Measurements from ENCODE around the gene SNRNP48.
A peak's percentile ranks its signal among the peaks of the same experiment; 100 is the strongest.

SNRNP48 gene

DNA sequence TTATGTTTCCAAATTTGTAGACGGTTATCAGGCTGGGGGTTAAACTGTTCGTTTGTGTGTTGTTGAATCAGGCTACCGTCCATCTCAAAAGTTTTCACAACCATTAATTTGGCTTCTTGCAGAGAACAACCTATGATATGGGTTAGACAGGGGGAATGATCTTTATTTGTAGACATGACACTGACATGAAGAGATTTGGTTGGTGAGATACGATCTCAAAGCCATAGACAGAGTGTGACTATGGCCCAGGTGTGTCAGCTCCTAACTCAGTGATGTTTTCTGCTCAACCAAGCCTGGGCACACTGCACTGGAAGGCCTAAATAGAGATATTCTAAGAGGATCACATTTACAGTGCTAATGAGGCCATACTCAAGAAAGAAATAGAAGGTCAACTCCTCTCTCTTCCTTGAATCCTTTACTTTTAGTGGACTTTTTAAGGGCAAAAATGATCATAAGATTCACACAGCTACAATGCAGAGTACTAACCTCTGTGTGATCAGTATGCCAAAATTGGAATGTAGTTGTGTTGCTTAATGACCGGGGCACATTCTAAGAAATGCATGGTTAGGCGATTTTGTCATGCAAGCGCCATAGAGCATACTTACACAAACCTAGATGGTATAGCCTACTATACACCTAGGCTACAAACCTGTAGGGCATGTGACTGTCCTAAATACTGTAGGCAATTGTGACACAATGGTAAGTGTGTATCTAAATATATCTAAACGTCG is 17.6 kb upstream of the SNRNP48 start:
- TF ChIP-seq ZNF274 (IDR thresholded peaks at IDR 0.05; ENCODE audit: low read depth, low read length): no peak
- H3K4me3 ChIP-seq (ENCODE audit: low read length): no peak overlapping the region

DNA sequence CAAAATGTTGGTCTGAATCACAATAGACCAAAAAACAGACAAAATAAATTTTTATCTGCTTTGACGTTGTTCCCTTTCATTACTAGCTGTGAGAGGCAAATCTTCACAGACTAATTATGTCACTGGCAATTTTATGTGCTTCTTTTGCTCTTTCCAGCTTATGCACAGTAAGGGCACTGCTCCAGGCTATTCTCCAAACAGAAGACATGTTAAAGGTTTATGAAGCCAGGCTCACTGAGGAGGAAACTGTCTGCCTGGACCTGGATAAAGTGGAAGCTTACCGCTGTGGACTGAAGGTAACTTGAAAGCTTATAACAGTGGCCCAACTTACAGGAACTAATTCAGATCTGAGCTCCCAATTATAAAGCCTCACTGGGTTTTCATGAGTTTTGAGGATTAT is 15.5 kb upstream of the SNRNP48 start:
- TF ChIP-seq ZNF274 (IDR thresholded peaks at IDR 0.05; ENCODE audit: low read depth, low read length): no peak
- H3K4me3 ChIP-seq (ENCODE audit: low read length): no peak overlapping the region

DNA sequence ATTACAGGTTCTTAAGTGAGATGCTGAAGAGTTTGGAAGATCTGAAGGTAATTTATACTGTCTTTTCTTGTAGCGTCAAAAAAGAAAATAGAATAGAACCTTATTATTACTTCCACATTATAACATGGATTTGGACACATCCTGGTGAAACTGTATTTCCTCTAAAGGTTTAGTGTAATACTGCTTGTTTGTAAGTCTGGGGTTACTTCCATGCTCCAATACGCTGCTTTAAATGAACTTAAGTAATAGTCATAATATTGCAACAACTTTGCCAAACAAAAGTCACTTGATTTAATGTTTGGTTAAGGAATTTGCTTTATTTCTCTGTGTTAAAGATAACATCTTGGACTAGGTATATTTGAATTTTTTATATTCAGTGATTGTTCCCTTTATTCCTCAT is 11.5 kb upstream of the SNRNP48 start:
- H3K4me3 ChIP-seq (ENCODE audit: low read length): no peak overlapping the region
- TF ChIP-seq ZNF274 (IDR thresholded peaks at IDR 0.05; ENCODE audit: low read depth, low read length): no peak

DNA sequence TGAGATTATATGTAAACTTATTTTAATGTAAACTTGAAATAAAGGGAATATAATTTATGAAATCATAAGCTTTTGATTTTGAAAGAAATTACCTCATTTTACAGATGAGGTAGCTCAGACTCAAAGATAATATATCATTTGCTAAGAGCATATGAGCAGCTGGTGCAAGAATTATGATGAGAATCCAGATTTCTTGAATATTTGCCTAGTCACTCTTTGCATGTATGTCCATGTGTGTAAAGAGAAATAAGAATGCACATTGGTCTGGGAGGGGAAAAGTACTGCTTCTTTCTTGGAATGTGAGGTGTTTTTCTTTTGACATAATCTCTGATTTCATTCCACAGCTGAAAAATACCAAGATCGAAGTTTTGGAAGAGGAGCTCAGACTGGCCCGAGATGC is 11.1 kb upstream of the SNRNP48 start:
- TF ChIP-seq ZNF274 (IDR thresholded peaks at IDR 0.05; ENCODE audit: low read depth, low read length): no peak
- H3K4me3 ChIP-seq (ENCODE audit: low read length): no peak overlapping the region

DNA sequence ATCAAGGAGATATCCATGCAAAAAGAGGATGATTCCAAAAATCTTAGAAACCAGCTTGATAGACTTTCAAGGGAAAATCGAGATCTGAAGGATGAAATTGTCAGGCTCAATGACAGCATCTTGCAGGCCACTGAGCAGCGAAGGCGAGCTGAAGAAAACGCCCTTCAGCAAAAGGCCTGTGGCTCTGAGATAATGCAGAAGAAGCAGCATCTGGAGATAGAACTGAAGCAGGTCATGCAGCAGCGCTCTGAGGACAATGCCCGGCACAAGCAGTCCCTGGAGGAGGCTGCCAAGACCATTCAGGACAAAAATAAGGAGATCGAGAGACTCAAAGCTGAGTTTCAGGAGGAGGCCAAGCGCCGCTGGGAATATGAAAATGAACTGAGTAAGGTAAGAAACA is 10.1 kb upstream of the SNRNP48 start:
- no peak for TF ChIP-seq ZNF274 (IDR thresholded peaks at IDR 0.05; ENCODE audit: low read depth, low read length)
- H3K4me3 ChIP-seq (ENCODE audit: low read length): no peak overlapping the region

DNA sequence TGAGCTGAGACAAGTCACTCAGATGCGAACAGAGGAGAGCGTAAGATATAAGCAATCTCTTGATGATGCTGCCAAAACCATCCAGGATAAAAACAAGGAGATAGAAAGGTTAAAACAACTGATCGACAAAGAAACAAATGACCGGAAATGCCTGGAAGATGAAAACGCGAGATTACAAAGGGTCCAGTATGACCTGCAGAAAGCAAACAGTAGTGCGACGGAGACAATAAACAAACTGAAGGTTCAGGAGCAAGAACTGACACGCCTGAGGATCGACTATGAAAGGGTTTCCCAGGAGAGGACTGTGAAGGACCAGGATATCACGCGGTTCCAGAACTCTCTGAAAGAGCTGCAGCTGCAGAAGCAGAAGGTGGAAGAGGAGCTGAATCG is 9.5 kb upstream of the SNRNP48 start:
- TF ChIP-seq ZNF274 (IDR thresholded peaks at IDR 0.05; ENCODE audit: low read depth, low read length): no peak
- H3K4me3 ChIP-seq (ENCODE audit: low read length): no peak overlapping the region

DNA sequence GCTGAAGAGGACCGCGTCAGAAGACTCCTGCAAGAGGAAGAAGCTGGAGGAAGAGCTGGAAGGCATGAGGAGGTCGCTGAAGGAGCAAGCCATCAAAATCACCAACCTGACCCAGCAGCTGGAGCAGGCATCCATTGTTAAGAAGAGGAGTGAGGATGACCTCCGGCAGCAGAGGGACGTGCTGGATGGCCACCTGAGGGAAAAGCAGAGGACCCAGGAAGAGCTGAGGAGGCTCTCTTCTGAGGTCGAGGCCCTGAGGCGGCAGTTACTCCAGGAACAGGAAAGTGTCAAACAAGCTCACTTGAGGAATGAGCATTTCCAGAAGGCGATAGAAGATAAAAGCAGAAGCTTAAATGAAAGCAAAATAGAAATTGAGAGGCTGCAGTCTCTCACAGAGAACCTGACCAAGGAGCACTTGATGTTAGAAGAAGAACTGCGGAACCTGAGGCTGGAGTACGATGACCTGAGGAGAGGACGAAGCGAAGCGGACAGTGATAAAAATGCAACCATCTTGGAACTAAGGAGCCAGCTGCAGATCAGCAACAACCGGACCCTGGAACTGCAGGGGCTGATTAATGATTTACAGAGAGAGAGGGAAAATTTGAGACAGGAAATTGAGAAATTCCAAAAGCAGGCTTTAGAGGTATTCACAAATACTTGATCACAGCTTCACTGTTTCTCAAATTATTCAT is 8.9 kb upstream of the SNRNP48 start:
- no peak overlapping the region for H3K4me3 ChIP-seq (ENCODE audit: low read length)

DNA sequence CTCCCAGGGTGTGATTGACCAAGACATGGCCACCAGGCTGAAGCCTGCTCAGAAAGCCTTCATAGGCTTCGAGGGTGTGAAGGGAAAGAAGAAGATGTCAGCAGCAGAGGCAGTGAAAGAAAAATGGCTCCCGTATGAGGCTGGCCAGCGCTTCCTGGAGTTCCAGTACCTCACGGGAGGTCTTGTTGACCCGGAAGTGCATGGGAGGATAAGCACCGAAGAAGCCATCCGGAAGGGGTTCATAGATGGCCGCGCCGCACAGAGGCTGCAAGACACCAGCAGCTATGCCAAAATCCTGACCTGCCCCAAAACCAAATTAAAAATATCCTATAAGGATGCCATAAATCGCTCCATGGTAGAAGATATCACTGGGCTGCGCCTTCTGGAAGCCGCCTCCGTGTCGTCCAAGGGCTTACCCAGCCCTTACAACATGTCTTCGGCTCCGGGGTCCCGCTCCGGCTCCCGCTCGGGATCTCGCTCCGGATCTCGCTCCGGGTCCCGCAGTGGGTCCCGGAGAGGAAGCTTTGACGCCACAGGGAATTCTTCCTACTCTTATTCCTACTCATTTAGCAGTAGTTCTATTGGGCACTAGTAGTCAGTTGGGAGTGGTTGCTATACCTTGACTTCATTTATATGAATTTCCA is 4.6 kb upstream of the SNRNP48 start:
- TF ChIP-seq ZNF274 (IDR thresholded peaks at IDR 0.05; ENCODE audit: low read depth, low read length): no peak
- no peak overlapping the region for H3K4me3 ChIP-seq (ENCODE audit: low read length)

More for the DNA sequence above, 8.9 kb upstream of the SNRNP48 start:
- no peak for TF ChIP-seq ZNF274 (IDR thresholded peaks at IDR 0.05; ENCODE audit: low read depth, low read length)

DNA sequence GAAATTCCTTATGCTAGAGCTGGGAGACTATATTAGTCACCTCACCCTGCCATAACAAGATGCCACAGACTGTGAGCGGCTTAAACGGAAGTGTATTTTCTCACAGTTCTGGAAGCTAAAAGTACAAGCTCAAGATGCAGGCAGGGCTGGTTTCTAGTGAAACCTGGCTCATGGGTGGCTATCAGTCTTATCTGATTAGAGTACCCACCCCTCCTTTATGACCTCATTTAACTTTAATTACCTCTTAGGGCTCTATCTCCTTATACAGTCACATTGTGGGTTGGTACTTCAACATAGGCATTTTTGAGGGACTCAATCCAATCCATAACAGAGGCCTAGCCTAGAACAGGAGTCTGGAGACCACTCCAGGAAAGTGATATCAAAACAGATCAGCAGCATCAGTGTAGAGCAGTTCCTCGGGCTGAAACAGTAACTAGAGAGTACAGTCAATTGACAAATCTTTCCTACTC is 2.3 kb upstream of the SNRNP48 start:
- TF ChIP-seq ZNF274 (IDR thresholded peaks at IDR 0.05; ENCODE audit: low read depth, low read length): no peak
- no peak overlapping the region for H3K4me3 ChIP-seq (ENCODE audit: low read length)

DNA sequence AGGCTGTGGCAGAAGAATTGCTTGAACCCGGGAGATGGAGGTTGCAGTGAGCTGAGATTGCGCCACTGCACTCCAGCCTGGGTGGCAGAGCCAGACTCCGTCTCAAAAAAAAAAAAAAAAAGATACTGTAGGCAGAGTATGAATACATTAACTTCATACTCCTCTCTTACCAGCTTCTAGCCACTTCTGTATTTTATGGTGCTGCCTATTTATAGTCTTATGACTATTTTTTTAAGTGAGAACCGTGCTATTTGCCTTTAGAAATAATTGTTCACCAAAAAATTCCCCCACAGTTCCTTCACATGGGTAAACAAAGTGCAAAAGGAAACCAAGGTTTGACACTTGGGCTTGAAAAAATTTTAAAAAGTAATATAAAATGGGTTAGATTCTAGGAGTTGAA is 1.5 kb upstream of the SNRNP48 start:
- no peak overlapping the region for H3K4me3 ChIP-seq (ENCODE audit: low read length)
- TF ChIP-seq ZNF274 (IDR thresholded peaks at IDR 0.05; ENCODE audit: low read depth, low read length): no peak

DNA sequence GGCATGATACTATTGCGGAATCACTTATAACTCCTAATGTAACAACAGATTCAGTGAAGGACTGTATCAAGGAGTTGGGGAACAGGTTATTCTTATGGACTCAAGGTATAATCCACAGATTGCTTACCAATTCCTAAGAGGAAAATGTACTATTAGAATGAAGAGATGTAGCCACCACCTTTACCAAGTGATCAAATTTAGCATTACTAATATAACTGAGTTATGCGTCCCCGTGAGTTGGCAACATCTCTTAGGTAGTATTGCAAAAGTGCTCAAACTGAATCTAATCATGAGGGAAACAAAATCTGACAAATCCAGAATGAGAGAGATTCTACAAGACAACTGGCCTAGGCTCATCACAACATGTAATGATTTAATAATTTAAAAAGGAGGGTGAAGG is 777 bp upstream of the SNRNP48 start:
- TF ChIP-seq ZNF274 (IDR thresholded peaks at IDR 0.05; ENCODE audit: low read depth, low read length): no peak
- no peak overlapping the region for H3K4me3 ChIP-seq (ENCODE audit: low read length)

DNA sequence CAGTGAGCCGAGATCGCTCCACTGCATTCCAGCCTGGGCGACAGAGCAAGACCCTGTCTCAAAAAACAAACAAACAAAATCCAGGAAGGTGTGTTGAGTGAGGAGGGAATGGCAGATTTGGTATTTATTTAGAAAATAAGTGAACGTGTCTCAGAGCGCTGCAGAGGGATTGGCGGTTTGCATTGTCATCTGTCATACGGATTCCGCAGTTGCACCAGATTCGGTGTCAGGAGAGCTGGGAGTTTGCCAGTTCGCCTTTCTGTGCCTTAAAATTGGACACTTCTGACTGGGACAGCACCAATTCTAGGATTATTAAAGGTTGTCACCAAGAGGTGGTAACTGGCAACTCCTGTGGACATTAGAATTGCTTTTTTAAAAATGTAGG is 912 bp downstream of the SNRNP48 start:
- no peak for TF ChIP-seq ZNF274 (IDR thresholded peaks at IDR 0.05; ENCODE audit: low read depth, low read length)
- peak overlapping the region; percentile 99 for H3K4me3 ChIP-seq (ENCODE audit: low read length)

DNA sequence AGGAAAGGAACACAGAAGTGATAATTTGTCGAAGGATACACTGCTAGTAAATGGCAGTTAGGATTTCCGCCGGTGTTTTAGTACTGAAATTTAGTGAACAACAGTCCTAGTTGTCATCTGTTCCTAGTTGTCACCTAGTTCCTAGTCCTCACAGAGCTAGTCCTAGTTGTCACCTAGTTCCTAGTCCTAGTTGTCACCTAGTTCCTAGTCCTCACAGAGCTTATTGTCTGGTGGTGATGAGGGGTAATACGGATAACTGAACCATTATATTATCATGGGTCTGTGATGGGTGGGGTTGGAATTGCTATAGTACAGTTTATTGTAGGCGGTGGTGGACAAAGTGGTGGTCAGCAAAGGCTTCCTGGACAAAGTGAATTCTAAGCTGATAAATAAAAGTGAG is 1.8 kb downstream of the SNRNP48 start:
- no peak for TF ChIP-seq ZNF274 (IDR thresholded peaks at IDR 0.05; ENCODE audit: low read depth, low read length)
- H3K4me3 ChIP-seq (ENCODE audit: low read length): no peak overlapping the region

DNA sequence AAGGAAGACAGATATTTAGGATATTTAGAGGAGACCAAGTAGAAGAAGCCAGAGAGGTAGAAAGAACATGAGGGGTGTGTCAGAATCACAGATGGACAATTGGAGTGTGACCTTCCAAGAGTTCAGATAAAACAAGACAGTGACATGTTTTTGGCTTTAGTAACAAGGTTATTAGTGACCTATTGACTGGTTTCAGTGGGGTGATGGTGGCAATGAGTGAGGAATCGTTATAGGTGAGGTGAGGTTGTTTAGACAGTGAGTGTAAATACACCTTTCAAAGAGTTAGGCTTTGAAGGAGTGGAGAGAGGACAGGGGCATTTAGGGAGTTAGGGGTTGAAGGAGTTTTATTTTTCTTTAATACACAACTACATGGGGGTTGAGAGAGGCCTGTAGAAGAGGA is 3.2 kb downstream of the SNRNP48 start:
- no peak for TF ChIP-seq ZNF274 (IDR thresholded peaks at IDR 0.05; ENCODE audit: low read depth, low read length)
- no peak overlapping the region for H3K4me3 ChIP-seq (ENCODE audit: low read length)

DNA sequence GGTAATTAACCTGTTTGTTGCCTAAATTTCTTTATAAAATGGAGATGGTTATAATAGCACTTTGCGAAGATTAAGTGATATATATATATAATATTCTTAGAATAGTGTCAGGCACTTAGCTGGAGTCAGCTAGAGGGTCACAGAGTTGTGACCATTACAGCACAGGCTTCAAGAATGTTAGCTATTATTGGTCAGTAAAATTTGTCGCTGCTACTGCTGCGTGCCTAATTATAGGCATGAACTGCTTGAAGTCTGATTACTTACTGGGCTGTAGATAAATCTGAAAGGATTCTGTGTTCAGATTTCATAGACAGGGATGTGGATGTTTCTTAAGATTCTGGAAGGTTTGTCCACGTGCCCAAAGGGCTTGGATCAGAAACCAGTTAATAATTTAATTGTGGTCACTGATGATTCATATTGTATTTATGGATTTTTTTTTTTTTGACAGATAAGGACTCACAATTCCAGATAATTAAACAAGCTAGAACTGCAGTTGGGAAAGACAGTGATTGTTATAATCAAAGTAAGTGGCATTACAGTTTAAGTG is 4.7 kb downstream of the SNRNP48 start:
- H3K4me3 ChIP-seq (ENCODE audit: low read length): no peak overlapping the region
- TF ChIP-seq ZNF274 (IDR thresholded peaks at IDR 0.05; ENCODE audit: low read depth, low read length): no peak

Data from GM08714 (cell line).